Measurements from ENCODE around the gene RRBP1.

The RRBP1 gene

DNA sequence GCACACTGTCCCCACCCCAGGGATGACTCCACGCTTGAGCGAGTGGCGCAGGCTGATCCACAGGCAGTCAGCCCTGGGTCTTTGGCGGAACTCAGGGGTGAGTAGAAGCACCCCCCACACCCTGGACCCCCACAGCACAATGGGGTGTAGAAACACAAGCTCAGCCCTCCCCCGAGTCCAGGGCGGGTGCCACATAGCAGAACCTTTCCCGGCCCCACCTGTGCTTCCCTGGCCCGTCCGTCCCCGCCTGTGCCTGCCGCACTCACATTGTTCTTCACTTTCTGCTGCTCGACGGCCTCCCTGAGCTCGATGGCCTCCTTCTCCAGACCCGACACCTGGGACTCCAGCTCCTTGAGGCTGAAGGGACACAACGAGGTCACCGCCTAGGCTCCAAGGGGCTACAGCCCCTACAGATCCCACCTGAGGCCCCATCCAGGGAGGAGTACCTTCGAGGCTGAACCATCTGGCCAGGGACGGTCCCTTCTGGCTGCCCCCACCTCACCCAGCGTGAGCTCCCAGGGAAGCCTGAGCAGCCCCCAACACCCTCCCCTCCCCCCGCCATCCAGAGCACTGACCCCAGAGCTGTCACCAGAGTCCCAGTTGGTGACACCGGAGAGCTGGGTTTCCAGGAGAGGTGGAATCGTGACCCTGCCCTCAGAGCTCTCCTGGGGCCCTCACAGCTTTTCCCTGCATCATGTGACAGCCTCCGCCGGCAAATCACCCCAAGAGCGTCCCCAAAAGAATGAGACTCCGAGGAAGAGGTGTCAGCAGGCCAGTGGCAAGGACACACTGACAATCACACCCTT, 56.6 kb downstream of the RRBP1 start:
- in situ Hi-C loops (cut with MboI; ENCODE audit: low sequenced_read_pairs) = no loop called here

DNA sequence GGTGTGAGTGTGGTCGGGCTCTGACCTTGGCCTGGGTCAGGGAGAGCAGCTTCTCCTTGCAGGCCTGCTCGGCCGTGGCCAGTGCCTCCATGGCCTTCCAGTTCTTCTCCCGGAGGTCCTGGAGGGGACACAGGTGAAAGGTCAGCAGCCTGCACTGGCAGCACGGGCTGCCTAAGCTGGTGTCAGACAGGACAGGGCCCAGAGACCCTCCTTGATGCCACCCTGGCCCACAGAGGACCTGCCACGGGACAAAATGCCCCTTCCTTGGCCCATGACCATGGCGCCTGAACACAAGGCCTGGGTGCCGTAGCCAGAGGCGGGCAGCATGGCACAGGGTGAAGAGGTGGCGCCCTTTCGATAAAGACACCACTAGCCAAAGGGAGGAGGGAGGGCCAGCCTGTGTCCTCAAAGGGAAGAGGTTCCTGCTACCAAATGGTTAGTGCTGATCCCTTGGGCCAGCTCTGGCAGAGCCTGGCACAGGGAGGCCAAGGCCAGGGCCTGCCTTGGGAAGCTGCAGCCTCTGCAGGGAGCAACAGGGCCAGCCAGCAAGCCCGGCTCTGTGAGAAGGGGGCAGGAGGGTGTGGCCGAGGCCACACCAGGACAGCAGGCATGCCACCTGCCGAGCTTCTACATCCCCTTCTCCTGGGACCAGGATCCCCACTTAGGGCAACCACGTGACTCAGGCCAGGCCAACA, 57.3 kb downstream of the RRBP1 start:
- in situ Hi-C loops (cut with MboI; ENCODE audit: low sequenced_read_pairs) = no loop called here

DNA sequence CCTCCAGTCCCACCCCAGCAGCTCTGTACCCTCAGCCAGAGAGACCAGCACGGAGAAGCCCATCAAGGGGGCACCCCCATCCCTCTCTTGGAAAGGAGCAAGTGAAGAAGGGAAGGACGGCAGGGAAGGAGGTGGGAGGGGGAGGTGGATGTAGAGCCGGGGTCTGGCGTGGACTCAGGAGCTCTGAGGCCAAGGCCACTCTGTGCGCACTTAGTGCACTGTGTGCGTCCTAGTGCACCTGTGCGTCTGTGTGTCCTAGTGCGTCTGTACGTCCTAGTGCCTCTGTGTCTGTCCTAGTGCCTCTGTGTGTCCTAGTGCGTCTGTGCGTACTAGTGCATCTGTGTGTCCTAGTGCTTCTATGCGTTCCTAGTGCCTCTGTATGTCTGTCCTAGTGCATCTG, 58.0 kb downstream of the RRBP1 start:
- in situ Hi-C loops (cut with MboI; ENCODE audit: low sequenced_read_pairs) = no loop called here

DNA sequence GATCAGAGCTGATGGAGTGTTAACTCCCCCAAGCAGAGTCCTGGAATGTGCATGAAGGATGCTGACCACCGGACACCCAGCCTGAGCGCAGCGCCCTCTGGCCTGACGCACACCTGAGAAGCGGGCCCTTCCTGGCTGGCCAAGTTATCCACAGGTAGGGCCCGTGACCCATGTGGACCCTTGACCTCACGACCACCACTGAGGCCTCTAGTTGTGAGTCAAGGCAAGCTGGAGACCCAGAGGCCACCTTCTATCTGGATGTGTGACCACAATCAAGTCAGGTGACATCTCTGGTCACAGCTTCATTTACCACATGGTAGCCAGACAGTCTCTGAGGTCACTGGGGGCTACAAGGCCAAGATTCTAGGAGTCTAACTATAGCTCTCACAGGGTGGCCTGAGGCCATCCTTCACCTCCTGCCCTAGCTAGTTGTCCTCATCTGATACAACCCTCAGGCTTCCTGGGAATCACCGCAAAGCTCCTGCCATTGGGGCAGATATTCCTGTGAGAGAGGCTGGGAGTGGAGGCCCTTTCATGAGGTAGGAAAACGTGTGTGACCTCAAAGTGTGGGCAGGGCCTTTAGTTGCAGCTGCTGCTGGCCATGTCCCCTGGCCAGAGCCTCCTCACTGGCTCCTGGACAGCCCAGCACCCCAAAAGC, 59.1 kb downstream of the RRBP1 start:
- in situ Hi-C loops (cut with MboI; ENCODE audit: low sequenced_read_pairs) = no loop called here

DNA sequence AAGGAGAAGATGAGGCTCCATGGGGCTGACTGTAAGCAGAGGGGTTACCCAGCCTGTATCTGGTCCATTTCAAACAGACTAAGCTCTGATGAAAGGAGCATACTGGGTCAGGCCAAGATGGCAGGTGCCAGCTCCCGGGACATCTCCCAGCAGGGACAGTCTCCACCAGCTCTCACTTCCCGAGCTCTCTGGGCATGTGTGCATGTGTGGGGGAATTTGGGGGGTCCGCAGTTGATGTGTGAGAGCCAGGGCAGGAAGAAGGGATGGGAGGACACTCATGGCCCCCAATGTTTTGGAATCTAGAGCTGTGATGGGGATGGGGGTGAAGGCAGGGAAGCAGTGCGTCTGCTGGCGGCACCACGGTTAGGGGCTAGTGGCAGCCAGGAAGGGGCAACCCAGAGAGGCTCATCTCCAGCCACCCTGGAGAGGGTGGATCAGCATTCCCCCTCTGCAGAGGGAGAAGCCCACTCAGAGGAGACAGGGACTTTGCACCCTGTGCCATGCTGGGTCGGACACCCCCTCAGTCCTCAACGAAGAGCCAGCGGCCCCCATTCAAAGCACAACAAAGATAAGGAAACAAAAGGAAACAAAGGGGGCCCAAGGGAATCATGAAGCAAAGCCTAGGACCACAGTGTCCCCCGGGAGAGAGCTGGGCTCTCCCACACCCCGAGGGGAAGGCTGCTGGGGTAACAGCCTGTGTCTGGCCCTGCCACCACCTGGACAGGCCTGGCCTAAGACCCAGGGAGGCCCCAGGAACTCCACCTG, 59.8 kb downstream of the RRBP1 start:
- in situ Hi-C loops (cut with MboI; ENCODE audit: low sequenced_read_pairs) = no loop called here

DNA sequence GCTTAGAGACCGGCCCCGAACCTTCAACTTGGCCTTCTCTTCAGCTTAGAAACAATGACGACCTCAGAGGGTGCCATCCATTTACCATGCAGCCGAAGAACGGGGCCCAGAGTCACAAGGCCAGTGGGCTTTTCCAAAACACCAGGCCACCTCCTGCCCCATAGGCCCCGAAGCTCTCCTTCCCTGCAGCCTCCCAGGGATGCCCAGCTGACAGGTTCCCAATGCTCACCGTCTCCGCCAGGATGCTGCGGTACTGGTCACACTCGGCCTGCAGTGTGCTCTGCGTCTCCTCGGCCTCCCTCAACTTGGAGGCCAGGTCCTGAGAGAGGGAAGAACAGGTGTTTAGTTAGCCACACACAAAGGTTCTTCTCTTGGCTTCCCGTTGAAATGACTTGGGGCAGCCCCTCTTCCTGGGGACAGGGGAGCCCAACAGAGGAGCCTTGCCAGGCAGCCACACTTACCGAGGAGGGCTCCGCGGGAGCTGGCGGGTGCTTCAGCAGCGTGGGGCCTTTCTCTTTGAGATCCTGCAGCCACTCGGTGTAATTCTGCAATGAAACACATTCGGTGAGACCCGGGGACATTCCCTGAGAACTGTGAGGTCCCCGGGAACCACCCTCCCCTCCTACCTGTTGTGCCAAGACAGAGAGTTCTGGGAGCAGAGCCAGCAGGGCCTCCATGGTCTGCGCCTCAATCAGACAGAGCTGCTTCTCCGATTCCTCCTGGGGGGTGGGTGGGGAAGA, 60.6 kb downstream of the RRBP1 start:
- in situ Hi-C loops (cut with MboI; ENCODE audit: low sequenced_read_pairs) = no loop called here

DNA sequence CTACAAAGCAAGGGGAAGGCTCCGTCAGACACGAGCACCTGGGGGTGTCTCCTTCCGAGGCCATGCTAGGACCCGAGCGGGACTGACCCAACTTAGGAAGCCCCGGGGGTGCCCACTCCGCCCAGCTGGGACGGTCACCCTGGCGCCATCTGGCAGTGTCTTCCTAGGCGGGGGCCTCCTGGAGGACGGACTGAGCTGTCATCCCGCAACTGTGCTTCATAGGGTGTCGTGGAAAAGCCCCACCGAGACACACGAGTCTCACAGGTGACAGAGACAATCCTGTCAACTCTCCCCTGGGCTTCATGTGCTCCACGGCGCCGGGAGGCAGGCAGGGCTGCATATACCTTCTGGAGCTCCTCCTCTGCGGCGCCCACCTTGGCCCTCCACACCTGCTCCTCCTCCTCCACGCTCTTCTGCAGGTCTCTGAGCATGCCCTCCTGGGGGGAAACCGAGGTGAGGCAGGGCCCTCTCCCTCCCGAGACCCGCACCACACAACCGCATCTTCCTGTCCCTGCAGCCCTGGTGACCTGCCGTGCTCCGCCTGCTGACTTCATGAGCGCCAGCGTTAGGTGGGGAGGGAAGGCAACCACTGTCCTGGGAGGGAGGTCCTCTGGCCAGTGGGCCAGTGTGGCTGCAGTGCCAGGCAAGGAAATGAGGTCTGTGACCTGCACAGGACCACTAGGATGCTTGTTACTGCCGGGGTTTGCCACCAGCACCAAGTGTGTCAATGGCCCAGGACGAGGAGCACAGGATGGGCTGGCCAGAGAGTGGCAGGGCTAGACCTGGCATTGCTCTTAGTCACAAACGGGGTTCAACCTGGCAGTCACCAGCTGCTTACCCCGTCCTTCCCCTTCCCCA, 61.4 kb downstream of the RRBP1 start:
- in situ Hi-C loops (cut with MboI; ENCODE audit: low sequenced_read_pairs) = no loop called here

DNA sequence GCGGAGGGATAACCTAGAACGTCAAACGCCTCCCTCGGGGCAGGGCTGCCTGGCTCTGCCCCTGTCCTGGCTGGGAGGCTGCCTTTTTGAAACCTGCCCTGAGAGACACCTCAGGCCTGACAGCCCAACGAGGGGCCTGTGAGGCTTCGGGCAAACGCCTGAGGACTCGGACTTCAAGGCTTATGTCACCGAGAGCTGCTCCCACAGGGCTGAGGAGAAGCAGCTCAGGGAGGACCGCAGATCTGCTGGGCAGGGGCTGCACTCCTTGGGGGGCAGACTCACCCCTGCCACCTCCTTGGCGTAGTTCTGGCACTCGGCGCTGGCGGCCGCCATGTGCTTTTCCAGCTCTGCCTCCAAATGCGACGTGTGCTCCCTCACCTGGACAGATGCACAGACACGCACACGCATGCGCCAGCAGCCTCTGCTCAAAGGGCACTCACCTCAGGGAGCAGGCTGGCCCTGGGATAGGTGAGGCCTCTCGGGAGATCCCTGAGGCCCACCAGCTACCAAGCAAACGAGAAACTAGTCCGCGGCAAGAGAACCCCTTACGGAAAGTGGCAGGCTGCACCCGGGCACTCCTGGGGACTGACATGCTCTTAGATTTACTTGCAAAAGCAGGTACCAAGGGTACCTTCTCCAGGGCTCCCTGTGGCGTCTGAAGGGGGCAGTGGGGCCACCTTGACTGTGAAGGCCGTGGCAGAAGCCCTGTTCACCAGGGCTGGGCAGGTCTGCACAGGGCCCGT, 62.5 kb downstream of the RRBP1 start:
- in situ Hi-C loops (cut with MboI; ENCODE audit: low sequenced_read_pairs) = no loop called here

DNA sequence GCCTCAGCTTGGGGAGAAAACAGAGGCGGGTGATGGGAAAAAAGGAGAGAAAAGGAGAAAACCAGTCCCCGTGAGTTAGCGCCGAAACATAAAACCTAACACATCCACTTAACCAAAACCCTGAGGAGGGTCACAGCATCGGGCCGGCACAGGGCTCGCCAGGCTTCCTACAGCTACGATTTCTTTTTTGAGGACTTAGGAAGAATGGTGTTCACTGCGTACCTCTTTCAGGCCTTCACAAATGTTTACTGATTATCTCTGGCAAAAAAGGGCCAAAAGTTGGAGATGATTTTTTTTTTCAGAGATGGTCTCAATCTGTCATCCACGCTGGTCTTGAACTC, 63.4 kb downstream of the RRBP1 start:
- in situ Hi-C loops (cut with MboI; ENCODE audit: low sequenced_read_pairs) = no loop called here

DNA sequence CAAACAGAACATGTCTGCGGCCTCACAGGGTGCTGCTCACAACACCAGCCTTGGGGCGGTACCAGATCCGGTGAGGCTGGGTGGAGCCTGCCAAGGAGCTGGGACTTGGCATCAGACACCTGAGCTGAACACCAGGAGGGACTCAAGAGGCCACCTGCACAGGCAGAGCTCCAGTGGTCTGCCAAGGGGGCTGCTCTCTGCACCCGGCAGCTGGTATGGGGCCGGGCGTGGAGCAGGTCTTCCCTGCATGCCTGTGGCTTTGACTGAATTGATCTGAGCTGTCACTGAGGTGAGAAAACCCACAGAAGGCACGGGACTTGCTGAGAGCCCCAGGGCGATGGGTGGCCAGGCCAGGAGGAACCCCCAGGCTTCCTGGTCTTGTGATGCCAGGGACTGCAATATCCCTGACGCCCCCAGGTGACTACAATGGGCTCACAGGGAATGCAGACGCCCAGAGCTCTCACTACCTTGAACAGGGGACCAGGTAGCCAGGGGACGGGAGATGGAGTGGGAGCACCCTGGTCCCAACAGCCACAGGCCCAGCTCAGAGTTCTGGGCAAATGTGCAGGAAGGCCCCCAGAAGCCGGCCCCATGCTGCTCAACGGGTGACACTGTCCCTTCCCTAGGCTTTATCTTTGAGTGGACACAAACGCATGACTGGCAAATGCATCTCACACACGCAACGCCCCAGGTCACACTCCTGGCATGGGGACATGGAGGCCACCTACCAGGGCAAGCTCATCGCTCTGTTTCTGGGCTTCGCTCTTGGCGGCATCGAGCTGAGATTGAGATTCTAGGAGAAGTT, 64.0 kb downstream of the RRBP1 start:
- in situ Hi-C loops (cut with MboI; ENCODE audit: low sequenced_read_pairs) = no loop called here

DNA sequence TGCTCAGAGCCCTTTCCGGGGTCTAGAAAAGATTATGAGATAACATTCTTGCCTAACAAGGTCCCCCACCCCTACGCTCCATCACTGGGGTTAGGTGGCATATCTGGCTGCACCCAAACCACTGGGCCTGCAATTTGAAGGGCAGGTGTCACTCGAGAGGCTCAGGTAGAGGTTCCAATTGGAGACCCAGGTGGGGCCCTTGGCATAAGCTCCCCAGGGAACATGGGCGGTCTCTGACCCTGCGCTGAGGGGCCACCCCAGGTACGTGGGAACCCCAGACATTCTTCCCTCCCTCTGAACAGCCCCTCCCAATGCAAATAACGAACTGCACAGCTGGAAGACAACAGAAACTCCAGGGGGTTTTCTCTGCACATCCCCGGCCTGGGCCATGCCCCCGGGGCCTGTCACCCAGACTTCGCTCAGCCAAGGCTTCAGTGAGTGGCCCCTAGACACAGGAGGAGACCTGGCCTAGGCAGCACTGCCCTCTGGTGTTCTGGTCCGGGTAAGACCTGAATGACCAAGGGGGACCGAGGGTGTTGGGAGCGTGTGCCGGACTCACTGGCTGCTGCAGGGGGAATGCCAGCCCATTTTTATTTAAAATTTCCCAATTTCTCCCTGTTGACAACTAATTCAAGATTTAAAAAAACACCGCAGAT, 64.7 kb downstream of the RRBP1 start:
- in situ Hi-C loops (cut with MboI; ENCODE audit: low sequenced_read_pairs) = no loop called here

DNA sequence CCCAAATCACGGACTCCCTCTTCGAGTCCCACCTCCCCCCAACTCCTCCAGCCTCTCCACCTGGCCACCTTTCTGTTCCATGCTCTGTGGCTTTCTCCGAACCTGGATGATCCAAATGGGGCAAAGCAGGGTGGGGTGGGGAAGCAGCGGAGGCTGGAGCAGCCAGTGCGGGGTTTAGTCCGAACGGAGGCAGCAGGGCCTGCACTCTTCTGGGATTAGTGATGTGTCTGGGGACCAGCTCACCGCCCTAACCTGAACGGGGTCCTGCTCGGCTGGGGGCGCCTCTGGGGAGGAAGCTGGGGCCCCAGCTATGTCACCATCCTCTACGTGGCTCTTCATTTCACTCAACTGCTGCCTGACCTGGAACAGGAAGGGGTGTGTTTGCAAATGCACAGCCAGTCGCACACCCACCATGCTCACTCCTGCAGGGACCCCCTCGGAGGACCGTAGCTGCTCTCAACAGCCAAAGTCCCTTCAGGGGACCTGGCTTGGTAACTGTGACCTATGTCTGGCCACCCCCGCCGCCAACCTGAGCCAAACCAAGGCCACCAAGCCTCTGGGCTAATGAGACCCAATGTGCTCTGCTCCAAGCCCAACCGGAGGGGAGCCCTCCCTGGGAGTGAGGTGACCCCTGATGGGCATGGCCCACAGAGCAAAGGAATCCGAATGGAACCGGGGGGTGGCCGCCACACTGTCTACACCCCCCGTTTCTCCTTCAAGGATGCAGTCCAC, 65.4 kb downstream of the RRBP1 start:
- in situ Hi-C loops (cut with MboI; ENCODE audit: low sequenced_read_pairs) = no loop called here

DNA sequence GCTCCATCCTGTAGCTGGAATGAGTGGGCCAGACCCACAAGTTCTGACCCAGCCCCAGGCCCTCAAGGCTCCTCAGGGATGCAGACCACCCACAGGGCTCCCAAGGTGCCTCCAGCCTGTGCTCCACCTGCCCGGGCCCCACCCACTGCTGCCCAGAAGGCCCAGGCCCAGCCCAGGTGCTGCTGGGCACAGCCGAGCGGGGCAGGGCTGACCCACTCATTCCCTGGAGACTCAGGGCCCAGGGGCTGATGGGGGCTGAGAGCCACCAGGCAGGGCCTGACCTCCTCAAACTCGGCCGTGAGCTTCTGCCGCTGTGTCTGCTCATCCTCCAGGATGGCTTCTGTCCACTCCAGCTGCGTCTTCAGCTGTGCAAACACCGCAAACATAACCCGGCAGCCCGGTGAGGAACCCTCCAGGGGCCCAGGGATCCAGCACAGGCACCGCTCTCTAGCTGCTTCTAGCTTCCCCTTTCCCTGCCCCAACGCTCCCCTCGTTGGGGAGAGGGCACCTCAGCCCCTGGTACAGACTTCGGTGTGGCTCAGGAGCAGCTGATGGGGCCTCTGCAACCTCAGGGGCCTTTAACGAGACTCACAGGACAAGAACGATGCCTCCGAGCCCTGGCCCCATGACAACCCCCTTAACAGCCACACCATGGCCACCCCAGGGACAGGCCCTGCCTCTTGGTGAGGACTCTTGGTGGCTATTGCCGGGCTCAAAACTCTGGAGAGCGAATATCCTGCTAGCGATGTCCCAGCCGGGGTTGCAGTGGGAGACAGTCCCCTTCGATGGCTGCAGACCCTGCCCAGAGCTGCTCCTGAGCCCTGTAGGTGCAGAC, 66.2 kb downstream of the RRBP1 start:
- in situ Hi-C loops (cut with MboI; ENCODE audit: low sequenced_read_pairs) = no loop called here

DNA sequence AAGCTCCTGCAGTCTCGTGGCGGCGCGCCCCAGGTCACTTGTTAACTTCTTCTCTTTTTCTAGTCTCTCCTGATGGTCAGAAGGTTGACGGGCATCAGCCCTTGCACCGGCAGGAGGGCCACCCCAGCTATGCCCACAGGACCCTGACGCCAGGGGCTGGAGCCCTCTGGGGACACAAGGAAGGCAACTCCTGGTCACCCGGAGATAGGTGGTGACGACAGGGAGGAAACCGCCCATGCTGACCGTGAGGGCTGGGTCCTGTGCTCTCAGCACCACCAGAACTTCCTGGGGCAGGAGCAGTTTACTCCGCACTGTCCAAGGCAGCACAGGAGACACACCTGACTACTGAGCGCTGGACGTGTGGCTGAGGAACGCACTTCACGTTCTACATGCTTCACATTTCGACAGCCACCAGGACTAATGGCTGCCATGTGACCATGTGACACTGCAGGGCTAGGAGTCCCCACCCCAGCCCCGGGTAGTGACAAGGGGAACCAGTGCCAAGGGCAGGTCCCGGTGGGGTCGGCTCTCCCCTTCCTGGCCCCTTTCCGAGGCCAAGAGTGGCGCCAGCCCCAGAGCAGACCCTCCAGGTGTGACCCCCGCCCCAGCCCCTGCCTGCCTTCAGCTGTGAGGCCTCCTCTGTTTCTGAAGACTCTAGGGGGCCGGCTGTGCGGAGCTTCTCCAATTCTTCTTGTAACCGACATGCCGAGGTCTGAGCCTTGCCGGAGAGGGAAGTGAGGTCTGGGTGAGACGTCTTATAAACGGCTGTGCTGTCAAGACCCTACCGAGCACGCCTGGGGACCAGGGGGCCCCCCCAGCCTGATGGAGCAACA, 67.0 kb downstream of the RRBP1 start:
- in situ Hi-C loops (cut with MboI; ENCODE audit: low sequenced_read_pairs) = no loop called here

DNA sequence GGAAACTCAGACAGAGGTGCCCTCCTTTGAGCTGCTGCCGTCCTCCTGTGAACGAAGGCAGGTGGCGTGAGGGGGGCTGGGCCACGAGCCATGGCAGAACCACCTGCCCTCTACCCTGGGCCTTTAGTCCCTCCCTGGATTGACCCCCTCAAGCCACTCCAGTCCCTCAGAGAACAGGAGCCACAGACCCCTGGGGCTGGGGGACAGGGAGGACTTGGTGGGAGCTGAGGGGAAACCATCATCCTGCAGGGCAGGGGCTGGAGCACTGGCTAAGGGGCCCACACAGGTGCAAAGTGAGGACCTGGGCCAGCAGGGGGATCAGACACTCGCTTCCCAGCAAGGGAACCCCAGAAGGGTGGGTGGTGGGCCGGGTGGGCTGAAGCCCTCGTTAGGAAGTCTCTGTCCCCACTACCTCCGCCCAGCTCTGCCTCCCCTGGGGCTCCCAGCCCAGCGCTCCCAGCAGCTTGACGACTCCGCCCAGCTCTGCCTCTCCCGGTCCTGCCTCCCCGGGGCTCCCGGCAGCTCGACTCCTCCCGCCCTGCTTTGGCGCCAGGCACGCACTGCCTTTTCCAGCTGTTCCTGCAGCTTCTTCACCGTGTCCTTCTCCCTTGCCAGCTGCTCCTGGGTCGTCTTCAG, 67.7 kb downstream of the RRBP1 start:
- in situ Hi-C loops (cut with MboI; ENCODE audit: low sequenced_read_pairs) = no loop called here
